HG03558 (cell line): ENCODE results near the gene PERP.

Experiments
- ATAC-seq: cut with Tn5 transposase; IDR thresholded peaks from one replicate; pipeline ENCODE4 v1.9.1; 2021; ENCODE audit warnings: moderate number of reproducible peaks; ENCODE audit not compliant: unreplicated experiment; ENCODE audit errors: extremely low read depth

PERP gene

GRCh38 chr6:138073264-138073663 is 34.0 kb downstream of the PERP start:
- ATAC-seq = no peak

- no peak for ATAC-seq
Observed at GRCh38 chr6:138063726-138064125, 43.5 kb downstream of the PERP start.

- no peak for ATAC-seq
Observed at GRCh38 chr6:138054982-138055381, 52.2 kb downstream of the PERP start.

- ATAC-seq = no peak
Observed at GRCh38 chr6:138052783-138053182, 54.4 kb downstream of the PERP start.

- ATAC-seq = no peak
Observed at GRCh38 chr6:138044972-138045371, 62.2 kb downstream of the PERP start.

- ATAC-seq = no peak
Observed at GRCh38 chr6:138044458-138044857, 62.8 kb downstream of the PERP start.
